Endothelial cell of umbilical vein (primary cell): ENCODE results near the gene CBS.
"Not testable (repeated sequence)": the region's sequence is repeated elsewhere in the genome, so short reads cannot be mapped to it uniquely, and the experiment has no call there.

Source experiments
- CTCF ChIP-seq, 2 donors: IDR thresholded peaks; 1 replicate in 1 of 2; 2 replicates in 1 of 2; pipeline ENCODE4 v1.5.1; 2011; ENCODE audit warnings: low read length in 2 of 2, mild to moderate bottlenecking in 2 of 2, moderate library complexity in 2 of 2, control low read depth in 1 of 2, inconsistent platforms in 1 of 2, low read depth in 1 of 2; ENCODE audit not compliant: insufficient read depth in 1 of 2; ENCODE audit errors: extremely low read depth in 1 of 2
- JUN ChIP-seq: IDR thresholded peaks from 2 replicates; pipeline ENCODE4 v1.6.1; 2011; ENCODE audit warnings: borderline replicate concordance, low read depth; ENCODE audit not compliant: insufficient read length, insufficient read depth

- TF ChIP-seq JUN; CTCF (IDR thresholded peaks at IDR 0.05; ENCODE audit: extremely low read depth in 1 of 2, insufficient read depth in 1 of 2, low read depth in 1 of 2, low read length in 2 of 2): not testable (repeated sequence)
Measured at GRCh38 chr21:43043291-43043690, 32.3 kb downstream of the CBS start.
